Retina (tissue), 1 donor: ENCODE data around the gene GNAS-AS1.

ENCODE experiments used
- DNase-seq: peaks from one replicate; pipeline ENCODE4 v3.0.0-alpha.2; 2016

Gene GNAS-AS1

GRCh38 chr20:58884966-58885365 lies 34.3 kb upstream of the GNAS-AS1 start:
- DNase-seq, result no peak

GRCh38 chr20:58883241-58883691 lies 32.6 kb upstream of the GNAS-AS1 start:
- no peak for DNase-seq

GRCh38 chr20:58882704-58883089 lies 32.0 kb upstream of the GNAS-AS1 start:
- DNase-seq, result no peak

GRCh38 chr20:58880994-58881752 lies 30.5 kb upstream of the GNAS-AS1 start:
- DNase-seq, result no peak

- DNase-seq, result no peak
These were observed 29.7 kb upstream of the GNAS-AS1 start for GRCh38 chr20:58880441-58880840.

GRCh38 chr20:58878399-58878798 lies 27.7 kb upstream of the GNAS-AS1 start:
- DNase-seq, result no peak

- no peak for DNase-seq
These were observed 27.3 kb upstream of the GNAS-AS1 start for GRCh38 chr20:58877976-58878360.

- DNase-seq, result no peak
These were observed 26.6 kb upstream of the GNAS-AS1 start for GRCh38 chr20:58877050-58877975.

GRCh38 chr20:58876437-58876836 lies 25.7 kb upstream of the GNAS-AS1 start:
- DNase-seq, result no peak

- no peak for DNase-seq
These were observed 24.9 kb upstream of the GNAS-AS1 start for GRCh38 chr20:58875541-58876134.

GRCh38 chr20:58875111-58875510 lies 24.4 kb upstream of the GNAS-AS1 start:
- no peak for DNase-seq

- DNase-seq, result no peak
These were observed 23.8 kb upstream of the GNAS-AS1 start for GRCh38 chr20:58874469-58874868.

GRCh38 chr20:58871533-58872102 lies 20.9 kb upstream of the GNAS-AS1 start:
- DNase-seq, result no peak

GRCh38 chr20:58870293-58871014 lies 19.8 kb upstream of the GNAS-AS1 start:
- peak; percentile 87 for DNase-seq

- no peak for DNase-seq
These were observed 19.0 kb upstream of the GNAS-AS1 start for GRCh38 chr20:58869662-58870227.

GRCh38 chr20:58868795-58869194 lies 18.1 kb upstream of the GNAS-AS1 start:
- DNase-seq, result peak; percentile 69

- no peak for DNase-seq
These were observed 16.5 kb upstream of the GNAS-AS1 start for GRCh38 chr20:58867211-58867610.

GRCh38 chr20:58865843-58866242 lies 15.1 kb upstream of the GNAS-AS1 start:
- DNase-seq, result no peak

GRCh38 chr20:58864346-58864745 lies 13.6 kb upstream of the GNAS-AS1 start:
- no peak for DNase-seq

GRCh38 chr20:58863044-58863790 lies 12.5 kb upstream of the GNAS-AS1 start:
- no peak for DNase-seq
